Memory B cell (primary cell): ENCODE results near the gene OGFOD1.

Experiments
- ATAC-seq: fragments of 150-1000 bp; cut with Tn5 transposase; 2 replicates; pipeline ENCODE4 v1.10.0; 2021; ENCODE audit warnings: low read depth, mild to moderate bottlenecking, moderate library complexity
- DNase-seq, 2 donors: peaks; one replicate each; pipeline ENCODE4 v3.0.0; 2022; ENCODE audit warnings: low spot score in 2 of 2
- H3K27ac Mint-ChIP-seq: one replicate; pipeline ENCODE4 v1.8.0; 2022; ENCODE audit warnings: mild to moderate bottlenecking, moderate library complexity, mixed read lengths
- H3K27me3 Mint-ChIP-seq: one replicate; pipeline ENCODE4 v1.8.0; 2022; ENCODE audit warnings: mixed read lengths
- H3K36me3 Mint-ChIP-seq: one replicate; pipeline ENCODE4 v1.8.0; 2022; ENCODE audit warnings: mild to moderate bottlenecking, mixed read lengths
- H3K4me1 Mint-ChIP-seq: one replicate; pipeline ENCODE4 v1.8.0; 2022; ENCODE audit warnings: mixed read lengths
- H3K4me3 Mint-ChIP-seq: one replicate; pipeline ENCODE4 v1.8.0; 2022; ENCODE audit warnings: mild to moderate bottlenecking, moderate library complexity, mixed read lengths
- H3K9me3 Mint-ChIP-seq: one replicate; pipeline ENCODE4 v1.8.0; 2022; ENCODE audit warnings: mixed read lengths

The OGFOD1 gene

DNA sequence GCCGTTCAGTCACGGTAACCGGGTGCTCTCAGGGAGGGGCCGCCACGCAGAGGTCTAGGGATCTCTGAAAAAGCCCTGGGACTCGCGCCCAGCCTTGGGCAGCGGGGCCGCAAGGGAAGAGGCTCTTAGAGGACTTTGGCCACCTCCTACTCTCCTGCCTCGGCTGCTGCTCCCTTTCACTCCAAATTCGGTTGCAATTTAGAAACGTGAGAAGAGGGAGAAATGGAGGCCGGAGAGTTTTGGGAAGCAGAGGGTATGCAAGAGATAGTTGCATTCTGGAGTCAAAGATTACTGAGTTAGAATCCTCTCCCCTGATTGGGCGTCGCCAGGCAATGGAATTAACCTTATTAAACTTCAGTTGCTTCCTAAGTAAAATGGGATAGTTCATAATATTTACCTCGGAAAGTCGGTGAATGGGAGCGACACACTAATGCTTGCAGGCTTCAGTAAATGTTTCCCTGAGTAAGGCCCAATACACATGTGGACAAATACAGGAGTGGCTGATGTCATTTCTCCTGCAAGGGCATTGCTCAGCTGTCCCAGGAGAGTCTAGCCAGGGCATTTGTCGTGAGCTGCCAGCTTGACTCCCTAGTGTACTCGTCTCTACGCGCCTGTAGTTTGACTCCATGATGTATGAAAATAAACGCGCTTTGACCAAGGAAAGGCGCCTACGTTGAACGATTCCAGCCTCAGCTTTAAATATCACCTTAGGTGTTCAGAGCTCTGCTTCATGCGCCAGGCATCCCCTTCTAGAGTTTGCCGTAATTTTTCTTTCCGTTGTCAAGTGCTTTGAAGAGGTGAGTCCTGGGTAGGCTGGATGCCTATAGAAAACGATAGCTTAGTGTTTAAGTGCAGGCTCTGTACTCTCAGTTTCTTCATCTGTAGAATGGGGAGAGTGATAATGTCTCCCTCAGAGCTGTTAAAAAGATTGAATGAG lies 667 bp downstream of the OGFOD1 start:
- DNase-seq = no peak
- ATAC-seq = peak; percentile 30
- no peaks in the 10 kb centered on the region for H3K27me3 Mint-ChIP-seq
- peaks cover 17% of the 10 kb centered on the region for H3K36me3 Mint-ChIP-seq
- peaks cover 28% of the 10 kb centered on the region for H3K4me1 Mint-ChIP-seq
- H3K4me3 Mint-ChIP-seq = peak overlapping the region; percentile 95
- H3K9me3 Mint-ChIP-seq = no peaks in the 10 kb centered on the region
- H3K27ac Mint-ChIP-seq = peak overlapping the region; percentile 85

GRCh38 chr16:56457927-56458470 lies 6.6 kb downstream of the OGFOD1 start:
- no peaks in the 10 kb centered on the region for H3K27me3 Mint-ChIP-seq
- H3K4me3 Mint-ChIP-seq = no peak overlapping the region
- no peaks in the 10 kb centered on the region for H3K9me3 Mint-ChIP-seq
- no peak for ATAC-seq
- H3K27ac Mint-ChIP-seq = no peak overlapping the region
- peaks cover 9% of the 10 kb centered on the region for H3K4me1 Mint-ChIP-seq
- peaks cover 33% of the 10 kb centered on the region for H3K36me3 Mint-ChIP-seq
- DNase-seq = no peak

DNA sequence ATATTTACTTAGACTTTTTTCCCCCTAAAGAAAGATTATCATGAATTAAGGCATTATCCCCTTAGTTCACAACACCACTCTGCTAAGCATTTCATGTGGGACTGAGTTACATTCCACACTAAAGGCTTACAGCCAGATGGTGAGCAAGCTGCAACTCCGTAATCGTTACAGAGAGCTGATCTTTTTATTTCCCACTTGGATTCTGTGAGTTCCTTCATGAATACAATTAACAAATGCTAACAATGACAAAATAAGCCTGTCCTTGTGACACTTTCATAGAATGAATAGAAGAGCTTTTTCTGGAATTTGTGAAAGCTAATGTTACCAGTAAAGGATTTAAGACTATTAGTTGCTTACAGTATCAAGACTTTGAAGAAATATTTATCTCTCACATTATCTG lies 8.7 kb downstream of the OGFOD1 start:
- Mint-ChIP-seq H3K9me3 (no peaks in the 10 kb centered on the region), H3K4me3 (no peak overlapping the region), H3K36me3 (peaks cover 33% of the 10 kb centered on the region), H3K4me1 (peaks cover 7% of the 10 kb centered on the region), H3K27ac (no peak overlapping the region), H3K27me3 (no peaks in the 10 kb centered on the region)
- ATAC-seq (no peak), DNase-seq (no peak)

DNA sequence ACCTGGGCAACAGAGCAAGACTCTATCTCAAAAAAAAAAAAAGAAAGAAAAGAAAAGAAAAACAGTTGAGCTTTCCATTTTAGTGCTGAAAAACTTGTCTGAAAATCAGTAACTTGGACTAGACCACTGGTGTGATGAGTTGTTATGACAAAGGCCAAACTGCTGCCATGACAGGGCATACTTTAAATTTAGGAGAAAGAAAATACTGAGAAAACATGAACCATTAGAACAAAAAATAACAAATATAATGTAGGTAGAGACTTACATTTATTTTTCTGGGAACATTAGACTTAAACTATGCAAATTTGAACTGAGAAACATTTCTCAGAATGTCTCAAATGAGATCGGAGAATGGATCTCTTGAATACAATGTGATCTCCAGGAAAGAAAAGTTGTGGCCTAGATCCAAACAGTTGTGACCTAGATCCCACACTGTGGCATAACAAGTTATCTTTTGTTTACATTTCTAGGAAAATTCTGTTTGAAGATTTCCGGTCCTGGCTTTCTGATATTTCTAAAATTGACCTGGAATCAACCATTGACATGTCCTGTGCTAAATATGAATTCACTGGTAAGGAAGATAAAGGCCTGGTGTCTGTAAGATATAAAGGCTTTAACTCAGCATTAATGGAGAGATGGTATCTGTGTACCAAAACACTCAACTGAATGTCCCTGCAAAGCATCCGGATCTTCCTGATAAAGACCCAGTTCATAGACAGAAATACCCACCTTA lies 10.9 kb downstream of the OGFOD1 start:
- ATAC-seq = no peak
- no peak for DNase-seq
- Mint-ChIP-seq H3K27ac (no peak overlapping the region), H3K27me3 (no peaks in the 10 kb centered on the region), H3K9me3 (no peaks in the 10 kb centered on the region), H3K4me3 (no peak overlapping the region), H3K4me1 (no peaks in the 10 kb centered on the region), H3K36me3 (peaks cover 32% of the 10 kb centered on the region)

GRCh38 chr16:56463153-56463552 lies 11.8 kb downstream of the OGFOD1 start:
- Mint-ChIP-seq H3K36me3 (peaks cover 32% of the 10 kb centered on the region), H3K27ac (no peak overlapping the region), H3K4me1 (no peaks in the 10 kb centered on the region), H3K9me3 (no peaks in the 10 kb centered on the region), H3K4me3 (no peak overlapping the region), H3K27me3 (no peaks in the 10 kb centered on the region)
- no peak for DNase-seq
- ATAC-seq = no peak

DNA sequence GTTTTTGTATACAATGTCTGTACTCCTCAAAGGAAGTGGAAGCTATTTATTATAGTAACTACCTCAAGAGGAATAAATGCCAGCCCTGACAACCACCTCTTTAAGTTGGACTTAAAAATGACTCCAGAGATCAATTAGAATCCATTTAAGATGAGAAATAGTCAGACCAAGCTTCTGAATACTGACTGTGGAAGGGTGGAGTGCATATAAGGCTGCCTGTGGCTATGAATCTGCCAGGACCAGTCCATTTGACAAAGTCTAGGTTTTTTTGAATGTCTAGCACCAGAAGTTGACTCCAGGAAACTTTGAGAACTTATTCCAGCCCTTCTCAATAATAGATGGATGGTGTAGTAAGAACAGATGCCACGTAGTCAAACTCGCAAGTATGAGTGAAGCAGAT lies 15.0 kb downstream of the OGFOD1 start:
- Mint-ChIP-seq H3K27ac (no peak overlapping the region), H3K4me1 (no peaks in the 10 kb centered on the region), H3K9me3 (no peaks in the 10 kb centered on the region), H3K27me3 (no peaks in the 10 kb centered on the region), H3K4me3 (no peak overlapping the region), H3K36me3 (peaks cover 41% of the 10 kb centered on the region)
- DNase-seq (no peak), ATAC-seq (no peak)

DNA sequence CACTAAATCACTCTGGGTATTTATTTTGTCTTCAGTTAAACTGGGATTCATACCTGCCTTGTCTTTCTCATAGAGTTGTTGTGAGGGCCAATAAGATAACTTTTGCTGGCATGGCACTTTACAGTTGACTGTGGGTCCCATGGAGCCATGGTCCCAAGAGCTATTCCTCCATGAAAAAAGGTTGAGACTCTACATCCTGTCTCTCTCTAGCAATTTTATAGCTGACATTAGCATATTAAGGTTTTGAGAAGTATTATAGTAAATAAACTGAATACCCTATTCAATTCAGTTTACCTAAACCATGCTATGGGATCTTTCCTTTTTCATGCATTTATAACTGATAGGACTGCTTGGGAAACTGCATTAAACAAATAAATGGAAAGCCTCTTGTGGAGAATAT lies 17.4 kb downstream of the OGFOD1 start:
- H3K4me1 Mint-ChIP-seq = no peaks in the 10 kb centered on the region
- no peaks in the 10 kb centered on the region for H3K27me3 Mint-ChIP-seq
- H3K27ac Mint-ChIP-seq = peak overlapping the region; percentile 41
- ATAC-seq (no peak), DNase-seq (no peak)
- peaks cover 45% of the 10 kb centered on the region for H3K36me3 Mint-ChIP-seq
- H3K9me3 Mint-ChIP-seq = no peaks in the 10 kb centered on the region
- no peak overlapping the region for H3K4me3 Mint-ChIP-seq

DNA sequence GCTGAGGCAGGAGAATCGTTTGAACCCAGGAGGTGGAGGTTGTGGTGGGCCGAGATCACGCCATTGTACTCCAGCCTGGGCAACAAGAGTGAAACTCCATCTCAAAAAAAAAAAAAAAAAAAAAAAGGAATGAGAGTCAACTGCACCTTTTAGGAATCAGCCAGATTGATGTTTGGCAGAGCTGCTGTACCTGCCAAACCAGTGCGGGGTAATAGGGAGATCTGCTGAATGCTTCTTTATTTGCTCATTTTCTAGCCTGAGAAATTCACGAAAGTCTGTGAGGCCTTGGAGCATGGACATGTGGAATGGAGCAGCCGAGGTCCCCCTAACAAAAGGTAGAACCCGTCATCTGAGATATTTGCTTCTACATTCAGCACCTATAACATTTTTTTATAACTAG lies 18.4 kb downstream of the OGFOD1 start:
- H3K27me3 Mint-ChIP-seq = no peaks in the 10 kb centered on the region
- no peaks in the 10 kb centered on the region for H3K9me3 Mint-ChIP-seq
- no peak for DNase-seq
- H3K4me3 Mint-ChIP-seq = no peak overlapping the region
- no peaks in the 10 kb centered on the region for H3K4me1 Mint-ChIP-seq
- H3K27ac Mint-ChIP-seq = no peak overlapping the region
- ATAC-seq = no peak
- peaks cover 42% of the 10 kb centered on the region for H3K36me3 Mint-ChIP-seq

DNA sequence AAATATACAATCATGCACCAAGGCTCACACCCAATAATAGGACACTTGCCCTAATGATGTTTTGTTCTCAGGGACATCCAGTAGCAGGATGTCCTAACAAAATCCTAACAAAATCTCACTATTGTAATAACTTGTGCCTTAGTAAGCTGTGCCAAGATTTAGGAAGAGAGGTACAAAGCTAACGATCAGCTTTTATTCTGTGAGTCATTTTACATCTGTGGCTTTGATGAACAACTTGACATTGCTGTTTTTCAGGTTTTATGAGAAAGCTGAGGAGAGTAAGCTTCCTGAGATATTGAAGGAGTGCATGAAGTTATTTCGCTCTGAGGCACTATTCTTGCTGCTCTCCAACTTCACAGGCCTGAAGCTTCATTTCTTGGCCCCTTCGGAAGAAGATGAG lies 18.9 kb downstream of the OGFOD1 start:
- Mint-ChIP-seq H3K4me3 (no peak overlapping the region), H3K27me3 (no peaks in the 10 kb centered on the region), H3K27ac (no peak overlapping the region), H3K36me3 (peaks cover 42% of the 10 kb centered on the region), H3K9me3 (no peaks in the 10 kb centered on the region), H3K4me1 (no peaks in the 10 kb centered on the region)
- ATAC-seq (no peak), DNase-seq (no peak)

GRCh38 chr16:56470666-56471065 lies 19.3 kb downstream of the OGFOD1 start:
- Mint-ChIP-seq H3K27ac (no peak overlapping the region), H3K4me1 (no peaks in the 10 kb centered on the region), H3K4me3 (no peak overlapping the region), H3K9me3 (no peaks in the 10 kb centered on the region), H3K27me3 (no peaks in the 10 kb centered on the region), H3K36me3 (peaks cover 39% of the 10 kb centered on the region)
- ATAC-seq (no peak), DNase-seq (no peak)

GRCh38 chr16:56475201-56475600 lies 23.8 kb downstream of the OGFOD1 start:
- H3K4me3 Mint-ChIP-seq = no peak overlapping the region
- DNase-seq = no peak
- ATAC-seq = no peak
- peaks cover 32% of the 10 kb centered on the region for H3K36me3 Mint-ChIP-seq
- H3K27me3 Mint-ChIP-seq = no peaks in the 10 kb centered on the region
- H3K9me3 Mint-ChIP-seq = no peaks in the 10 kb centered on the region
- H3K4me1 Mint-ChIP-seq = no peaks in the 10 kb centered on the region
- H3K27ac Mint-ChIP-seq = no peak overlapping the region

DNA sequence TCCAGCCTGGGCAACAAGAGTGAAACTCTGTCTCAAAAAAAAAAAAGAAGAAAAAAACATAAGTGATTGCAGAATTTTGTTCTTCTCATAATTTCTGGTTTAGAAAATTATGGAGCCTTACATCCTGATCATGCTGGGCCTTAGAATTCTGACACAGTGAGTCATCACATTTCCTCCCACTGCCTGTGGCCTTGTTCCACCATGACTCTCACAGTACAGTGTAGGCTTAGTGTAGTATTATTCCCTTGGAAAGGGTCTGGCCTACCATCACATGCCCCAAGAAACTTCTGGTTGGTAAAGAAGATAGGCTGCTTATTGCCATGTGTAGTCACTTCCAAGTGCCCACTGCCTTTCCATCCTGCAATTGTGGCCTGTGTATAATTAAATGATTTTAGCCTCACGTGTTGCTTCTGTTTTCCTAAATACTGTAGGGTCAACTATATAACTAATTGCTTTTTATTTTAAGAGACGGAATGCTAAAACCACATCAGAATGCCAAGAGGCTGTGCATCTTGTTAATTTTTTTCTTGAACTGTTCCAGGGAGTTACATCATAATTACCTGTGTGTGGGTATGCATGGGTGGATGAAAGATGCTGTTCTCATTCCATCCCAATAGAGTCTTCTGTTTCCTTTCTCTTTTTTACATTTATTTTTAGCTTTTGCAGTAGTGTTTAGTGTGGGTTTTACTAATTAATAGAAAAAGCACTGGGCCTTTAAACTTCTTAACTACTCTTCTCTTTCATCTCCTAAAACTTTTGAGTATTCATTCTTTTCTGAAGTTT lies 25.9 kb downstream of the OGFOD1 start:
- Mint-ChIP-seq H3K27ac (peak overlapping the region; percentile 55), H3K36me3 (peaks cover 26% of the 10 kb centered on the region), H3K4me3 (no peak overlapping the region)

DNA sequence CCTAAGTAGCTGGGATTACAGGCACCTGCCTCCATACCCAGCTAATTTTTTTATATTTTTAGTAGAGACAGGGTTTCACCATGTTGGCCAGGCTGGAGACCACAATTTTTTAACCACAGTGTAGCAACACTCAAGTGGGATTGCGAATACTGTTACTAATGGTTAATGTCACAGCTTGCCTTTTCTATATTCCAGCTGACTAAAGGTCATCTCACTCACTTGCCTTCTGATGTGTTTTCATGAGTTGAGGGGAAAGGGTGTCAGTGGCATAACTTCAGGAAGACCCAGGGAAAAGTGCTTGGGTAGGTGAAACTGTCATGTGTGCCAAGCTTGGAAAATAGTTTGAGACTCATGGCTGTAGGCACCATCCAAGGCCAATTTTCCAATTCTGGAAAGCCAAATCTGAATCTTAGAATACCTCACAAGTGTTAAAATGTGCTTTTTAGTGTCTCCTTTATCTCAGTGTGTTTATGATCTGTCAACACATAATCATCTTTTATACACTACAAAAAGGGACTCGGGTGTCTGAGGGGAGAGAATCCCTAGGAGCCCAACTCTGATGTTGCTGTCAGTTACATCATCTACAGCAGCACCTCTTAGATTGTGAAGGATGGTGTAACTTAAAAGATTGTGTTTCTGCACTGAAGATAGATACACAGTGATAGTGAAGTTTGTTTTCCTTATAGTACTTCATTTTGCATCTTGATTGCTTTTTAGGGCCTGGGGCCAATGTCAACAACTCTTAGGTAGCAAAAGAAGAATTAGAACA lies 27.1 kb downstream of the OGFOD1 start:
- H3K9me3 Mint-ChIP-seq = no peaks in the 10 kb centered on the region
- H3K4me3 Mint-ChIP-seq = no peak overlapping the region
- H3K36me3 Mint-ChIP-seq = peaks cover 23% of the 10 kb centered on the region
- no peaks in the 10 kb centered on the region for H3K27me3 Mint-ChIP-seq
- no peak for DNase-seq
- H3K4me1 Mint-ChIP-seq = no peaks in the 10 kb centered on the region
- ATAC-seq = no peak
- no peak overlapping the region for H3K27ac Mint-ChIP-seq

More for the DNA sequence above, 25.9 kb downstream of the OGFOD1 start:
- ATAC-seq (no peak), DNase-seq (no peak)
- H3K9me3 Mint-ChIP-seq = no peaks in the 10 kb centered on the region
- H3K27me3 Mint-ChIP-seq = no peaks in the 10 kb centered on the region
- H3K4me1 Mint-ChIP-seq = no peaks in the 10 kb centered on the region
